IMR-90 (cell line): ENCODE measurements around the gene EAF1. TPM values are rescaled to one million over a fixed set of nuclear protein-coding genes. Genes with fewer than 3 reads are reported as not detected.

Experiments used
- ATAC-seq: fragments of 200-7000 bp; cut with Tn5 transposase; 2 replicates; pipeline ENCODE4 v1.9.1; 2020; ENCODE audit warnings: low read depth, mild to moderate bottlenecking, moderate library complexity
- BruUV-seq: library from RNA; stranded (reverse); fragments of 400-500 nt; replicated peaks from 2 replicates; lab custom pipeline; 2021; lab: Mats Ljungman, UMichigan
- CTCF ChIA-PET: fragments of 300-600 bp; formaldehyde crosslinking; extraction: SDS; loops from one replicate; lab custom pipeline; 2021; ENCODE audit warnings: antibody characterized with exemption; lab: Yijun Ruan, JAX
- POLR2A ChIA-PET: fragments of 300-600 bp; sonication (Branson Sonifier 250); formaldehyde crosslinking; loops from one replicate; lab custom pipeline; 2022; ENCODE audit warnings: antibody characterized with exemption; ENCODE audit not compliant: unreplicated experiment; lab: Charles Lee
- DNase-seq: peaks from one replicate; pipeline ENCODE4 v3.0.0; 2013
- H2AFZ ChIP-seq: replicated peaks from 2 replicates; pipeline ENCODE3; 2013; ENCODE audit warnings: low read length, mild to moderate bottlenecking; ENCODE audit not compliant: poor library complexity
- H2AK5ac ChIP-seq: 2 replicates; pipeline ENCODE4 v1.6.1; 2013; ENCODE audit warnings: low read depth, low read length, inconsistent platforms
- H2AK9ac ChIP-seq: replicated peaks from 2 replicates; pipeline ENCODE3; 2013; ENCODE audit warnings: mild to moderate bottlenecking, low read depth, low read length, moderate library complexity; ENCODE audit not compliant: poor library complexity
- H2BK120ac ChIP-seq: 2 replicates; pipeline ENCODE4 v1.6.1; 2013; ENCODE audit warnings: low read depth, low read length, inconsistent platforms
- H2BK15ac ChIP-seq: 3 replicates; pipeline ENCODE4 v1.6.1; 2013; ENCODE audit warnings: low read depth, low read length, inconsistent platforms
- H2BK20ac ChIP-seq: 2 replicates; pipeline ENCODE4 v1.6.1; 2013; ENCODE audit warnings: low read depth, mild to moderate bottlenecking, inconsistent platforms, low read length, moderate library complexity
- H2BK5ac ChIP-seq: 2 replicates; pipeline ENCODE4 v1.6.1; 2013; ENCODE audit warnings: mild to moderate bottlenecking, low read depth, low read length, inconsistent platforms; ENCODE audit not compliant: poor library complexity, severe bottlenecking
- H3K14ac ChIP-seq: replicated peaks from 2 replicates; pipeline ENCODE4 v1.6.1; 2013; ENCODE audit warnings: low read depth, low read length, inconsistent platforms
- H3K18ac ChIP-seq: 2 replicates; pipeline ENCODE4 v1.6.1; 2013; ENCODE audit warnings: low read depth, low read length, control low read depth
- H3K23ac ChIP-seq: 2 replicates; pipeline ENCODE4 v1.6.1; 2013; ENCODE audit warnings: low read depth, low read length, inconsistent platforms
- H3K27ac ChIP-seq: 2 replicates; pipeline ENCODE4 v1.5.1; 2013; ENCODE audit warnings: mild to moderate bottlenecking, control low read depth, low read length; ENCODE audit not compliant: insufficient read depth
- H3K27me3 ChIP-seq: 2 replicates; pipeline ENCODE4 v1.6.1; 2013; ENCODE audit warnings: low read length; ENCODE audit not compliant: control insufficient read depth, insufficient read depth
- H3K36me3 ChIP-seq: 2 replicates; pipeline ENCODE4 v1.6.1; 2013; ENCODE audit warnings: low read length, mixed read lengths; ENCODE audit not compliant: control insufficient read depth, insufficient read depth
- H3K4ac ChIP-seq: 2 replicates; pipeline ENCODE4 v1.6.1; 2013; ENCODE audit warnings: low read depth, low read length, inconsistent platforms
- H3K4me1 ChIP-seq: 2 replicates; pipeline ENCODE4 v1.6.1; 2013; ENCODE audit warnings: low read length, mixed read lengths; ENCODE audit not compliant: control insufficient read depth, insufficient read depth
- H3K4me2 ChIP-seq: 2 replicates; pipeline ENCODE4 v1.6.1; 2013; ENCODE audit warnings: low read depth, mild to moderate bottlenecking, control low read depth, low read length, moderate library complexity
- H3K4me3 ChIP-seq: 2 replicates; pipeline ENCODE4 v1.5.1; 2013; ENCODE audit warnings: low read depth, mild to moderate bottlenecking, control low read depth, low read length, moderate library complexity; ENCODE audit not compliant: insufficient read depth
- H3K56ac ChIP-seq: 2 replicates; pipeline ENCODE4 v1.6.1; 2013; ENCODE audit warnings: low read length, inconsistent platforms; ENCODE audit not compliant: insufficient read depth; ENCODE audit errors: extremely low read depth
- H3K79me1 ChIP-seq, 2 experiments: 2 replicates each; pipeline ENCODE4 v1.6.1; 2013; ENCODE audit warnings: low read length in 2 of 2, inconsistent platforms in 1 of 2, low read depth in 1 of 2
- H3K9ac ChIP-seq: 2 replicates; pipeline ENCODE4 v1.6.1; 2013; ENCODE audit warnings: low read depth, low read length, control low read depth
- H3K9me1 ChIP-seq: 2 replicates; pipeline ENCODE4 v1.6.1; 2013; ENCODE audit warnings: low read length, inconsistent platforms; ENCODE audit not compliant: insufficient read depth
- H3K9me3 ChIP-seq: 2 replicates; pipeline ENCODE4 v1.6.1; 2013; ENCODE audit warnings: low read length; ENCODE audit not compliant: control insufficient read depth, insufficient read depth
- H4K20me1 ChIP-seq: 2 replicates; pipeline ENCODE4 v1.6.1; 2013; ENCODE audit warnings: low read length, inconsistent platforms; ENCODE audit not compliant: insufficient read depth
- H4K5ac ChIP-seq: 2 replicates; pipeline ENCODE4 v1.6.1; 2013; ENCODE audit warnings: mild to moderate bottlenecking, low read depth, low read length, control low read depth
- H4K8ac ChIP-seq, 2 experiments: 2 replicates each; pipeline ENCODE4 v1.6.1; 2013; ENCODE audit warnings: low read depth in 2 of 2, low read length in 2 of 2, control low read depth in 1 of 2, inconsistent platforms in 1 of 2
- H4K91ac ChIP-seq: 2 replicates; pipeline ENCODE4 v1.6.1; 2013; ENCODE audit warnings: low read depth, low read length, inconsistent platforms; ENCODE audit not compliant: insufficient read depth
- BHLHE40 ChIP-seq: fragments of 150-350 bp; IDR thresholded peaks from 2 replicates; pipeline ENCODE4 v1.6.1; 2016; ENCODE audit warnings: mild to moderate bottlenecking, low read depth, low read length
- CEBPB ChIP-seq: IDR thresholded peaks from 2 replicates; pipeline ENCODE4 v1.6.1; 2012; ENCODE audit warnings: low read depth, low read length, improper control_type of control experiment
- ELK1 ChIP-seq: fragments of 150-350 bp; IDR thresholded peaks from 2 replicates; pipeline ENCODE4 v1.6.1; 2016; ENCODE audit warnings: low read depth, mild to moderate bottlenecking, low read length, moderate library complexity, borderline replicate concordance
- NFE2L2 ChIP-seq: fragments of 150-350 bp; IDR thresholded peaks from 2 replicates; pipeline ENCODE4 v1.6.1; 2016; ENCODE audit warnings: low read depth, mild to moderate bottlenecking, low read length
- POLR2A ChIP-seq: IDR thresholded peaks from 2 replicates; pipeline ENCODE4 v1.6.1; 2012; ENCODE audit warnings: mild to moderate bottlenecking, low read depth, low read length
- SMC3 ChIP-seq: fragments of 150-350 bp; IDR thresholded peaks from 2 replicates; pipeline ENCODE4 v1.6.1; 2016; ENCODE audit warnings: low read depth, mild to moderate bottlenecking, antibody characterized with exemption, low read length, moderate library complexity
- WGBS, 2 experiments: methylation state at CpG; one replicate each; pipeline versions ENCODE4 v1.1.5 to v1.1.7; 2013; ENCODE audit warnings: missing lambda C conversion rate in 2 of 2; ENCODE audit not compliant: insufficient read length in 1 of 2; ENCODE audit errors: extremely low coverage in 2 of 2; 5-methylcytosine and 5-hydroxymethylcytosine counted together
- dilution Hi-C: fragments of 300-500 bp; cut with HindIII; formaldehyde crosslinking; loops from one replicate; pipeline ENCODE4 v1.14.3; 2018; ENCODE audit warnings: low sequenced_read_pairs; ENCODE audit not compliant: unreplicated experiment
- in situ Hi-C: fragments of 300-500 bp; cut with MboI; formaldehyde crosslinking; loops from 3 replicates; pipeline ENCODE4 v1.14.3; 2019; ENCODE audit warnings: low sequenced_read_pairs, inconsistent platforms, mixed read lengths
- intact Hi-C: fragments of 100-400 bp; cut with micrococcal nuclease; formaldehyde crosslinking; loops from 2 replicates; pipeline ENCODE4 v1.10.0; 2022
- polyA plus RNA-seq, 3 experiments: library from polyadenylated mRNA; depleted of rRNA; stranded (reverse); fragments of >200 nt; gene quantifications; 2 replicates each; pipeline ENCODE4 v1.2.3, GENCODE V29; 2012; ENCODE audit warnings: low replicate concordance in 1 of 3
- total RNA-seq: library from RNA; depleted of rRNA; stranded (reverse); fragments of >200 nt; gene quantifications from 2 replicates; pipeline ENCODE4 v1.2.3, GENCODE V29; 2012

The EAF1 gene
- total and polyA plus RNA-seq, 2 of the 4 experiments (the other 2 are of a cell fraction) = 7.0 to 21.3 TPM

DNA sequence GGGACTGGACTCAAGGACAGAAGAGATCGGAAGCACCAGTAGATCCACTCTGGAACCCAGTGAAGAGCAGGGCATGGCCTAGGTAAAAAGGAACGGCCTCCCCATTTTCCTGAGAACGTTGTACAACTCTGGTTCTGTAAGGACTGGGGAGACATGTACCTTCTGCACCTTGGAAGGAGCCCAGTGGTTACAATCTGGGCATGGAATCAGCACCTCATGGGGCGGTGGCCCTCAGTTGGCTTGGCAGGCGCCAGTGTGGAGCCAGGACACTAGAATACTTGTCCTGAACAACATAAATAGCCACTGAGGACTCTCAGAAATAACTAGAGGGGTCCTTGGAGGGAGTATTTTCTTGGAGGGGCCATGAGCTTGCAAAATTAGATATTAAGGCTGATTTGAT lies 25.6 kb downstream of the EAF1 start:
- no peak for TF ChIP-seq ELK1
- TF ChIP-seq CEBPB = no peak
- no peak for TF ChIP-seq SMC3
- TF ChIP-seq POLR2A = no peak
- no peak for TF ChIP-seq NFE2L2
- TF ChIP-seq BHLHE40 = no peak
- H2BK5ac ChIP-seq = no peak overlapping the region
- H3K23ac ChIP-seq = no peak overlapping the region
- in situ Hi-C loops (no loop called here), dilution Hi-C loops (no loop called here), intact Hi-C loops (no loop called here)
- H4K5ac ChIP-seq = no peak overlapping the region
- no peak for DNase-seq
- H3K4me1 ChIP-seq = no peaks in the 10 kb centered on the region
- no peaks in the 10 kb centered on the region; the same call in 1 of the 2 replicates for H3K9me1 ChIP-seq
- H3K27me3 ChIP-seq = no peaks in the 10 kb centered on the region; the same call in 1 of the 2 replicates
- BruUV-seq = no TSS peak
- no peak for ATAC-seq
- no peak overlapping the region for H2BK15ac ChIP-seq
- ChIA-PET CTCF (no interaction called here), POLR2A (no interaction called here)
- no peak overlapping the region for H3K4me2 ChIP-seq
- H3K79me1 ChIP-seq = no peaks in the 10 kb centered on the region
- H2AK9ac ChIP-seq = no peak overlapping the region
- H4K91ac ChIP-seq = no peak overlapping the region
- WGBS, 2 experiments = 90% methylated on average over 2 of the region's 5 CpGs; no CpG with 5 or more reads in 1 of the 2 experiments
- H2AK5ac ChIP-seq = no peak overlapping the region
- no peak overlapping the region for H2BK120ac ChIP-seq
- no peak overlapping the region for H3K18ac ChIP-seq
- H3K27ac ChIP-seq = no peak overlapping the region
- no peak overlapping the region for H2AFZ ChIP-seq
- no peak overlapping the region for H2BK20ac ChIP-seq
- no peak overlapping the region for H3K56ac ChIP-seq
- H3K4ac ChIP-seq = no peak overlapping the region
- H4K20me1 ChIP-seq = no peaks in the 10 kb centered on the region; the same call in 1 of the 2 replicates
- H4K8ac ChIP-seq = no peak overlapping the region
- H3K4me3 ChIP-seq = no peak overlapping the region
- no peak overlapping the region for H3K14ac ChIP-seq
- H3K9ac ChIP-seq = no peak overlapping the region
- H3K9me3 ChIP-seq = no peaks in the 10 kb centered on the region
- H3K36me3 ChIP-seq = no peaks in the 10 kb centered on the region
